T-cell (primary cell): ENCODE measurements around the gene ZBTB33. TPM values are rescaled to one million over a fixed set of nuclear protein-coding genes. Genes with fewer than 3 reads are reported as not detected.

Source experiments
- ATAC-seq, 4 experiments: fragments of 200-7000 bp in 3 of 4; fragments of 150-1000 bp in 1 of 4; cut with Tn5 transposase; replicated peaks in 1 of 4; 1 replicate in 3 of 4; 2 replicates in 1 of 4; pipeline ENCODE4 v1.10.0; 2021; ENCODE audit warnings: moderate library complexity in 3 of 4, mild to moderate bottlenecking in 2 of 4, moderate number of reproducible peaks in 1 of 4
- CTCF ChIA-PET, 2 donors: fragments of 300-600 bp; sonication (Branson Sonifier 250); formaldehyde crosslinking; loops; one replicate each; lab custom pipeline; 2022; ENCODE audit warnings: antibody characterized with exemption in 2 of 2; lab: Charles Lee
- POLR2A ChIA-PET, 2 donors: fragments of 300-600 bp; sonication (Branson Sonifier 250); formaldehyde crosslinking; loops; one replicate each; lab custom pipeline; 2022; ENCODE audit warnings: antibody characterized with exemption in 2 of 2; lab: Charles Lee
- DNase-seq, 35 experiments: peaks; one replicate each; pipeline versions ENCODE4 v3.0.0 to v3.0.0-alpha.2; 2013 to 2023
- H3K27ac ChIP-seq: one replicate; pipeline ENCODE4 v1.5.1; 2013; ENCODE audit warnings: low read length
- H3K27me3 ChIP-seq, 2 experiments: replicated peaks in 1 of 2; 1 replicate in 1 of 2; 2 replicates in 1 of 2; pipeline versions ENCODE4 v1.6.1 to v1.7.0; 2013; ENCODE audit warnings: low read length in 1 of 2, mixed read lengths in 1 of 2; ENCODE audit not compliant: control insufficient read depth in 2 of 2, insufficient read depth in 2 of 2; ENCODE audit errors: extremely low read depth in 1 of 2
- H3K36me3 ChIP-seq, 2 donors: 1 replicate in 1 of 2; 2 replicates in 1 of 2; pipeline versions ENCODE4 v1.6.1 to v1.7.0; 2013; ENCODE audit warnings: low read length in 1 of 2; ENCODE audit not compliant: control insufficient read depth in 2 of 2, insufficient read depth in 1 of 2; ENCODE audit errors: extremely low read depth in 1 of 2
- H3K4me1 ChIP-seq, 2 experiments: 1 replicate in 1 of 2; 2 replicates in 1 of 2; pipeline versions ENCODE4 v1.6.1 to v1.7.0; 2013; ENCODE audit warnings: low read length in 2 of 2, mixed read lengths in 1 of 2; ENCODE audit not compliant: insufficient read depth in 2 of 2, control insufficient read depth in 1 of 2; ENCODE audit errors: extremely low read depth in 1 of 2
- H3K4me3 ChIP-seq, 2 donors: 1 replicate in 1 of 2; 2 replicates in 1 of 2; pipeline versions ENCODE4 v1.5.1 to v1.7.0; 2013; ENCODE audit warnings: mild to moderate bottlenecking in 2 of 2, low read length in 1 of 2, moderate library complexity in 1 of 2; ENCODE audit not compliant: control insufficient read depth in 1 of 2; ENCODE audit errors: extremely low read depth in 1 of 2
- H3K9me3 ChIP-seq: 2 replicates; pipeline ENCODE4 v1.7.0; 2013
- H3K27ac Mint-ChIP-seq, 2 donors: one replicate each; pipeline ENCODE4 v1.8.0; 2020 to 2021; ENCODE audit warnings: mild to moderate bottlenecking in 2 of 2, mixed read lengths in 2 of 2
- H3K27me3 Mint-ChIP-seq, 2 donors: one replicate each; pipeline ENCODE4 v1.8.0; 2021 to 2022; ENCODE audit warnings: mixed read lengths in 2 of 2
- H3K36me3 Mint-ChIP-seq: one replicate; pipeline ENCODE4 v1.8.0; 2021; ENCODE audit warnings: mixed read lengths
- H3K4me1 Mint-ChIP-seq, 3 donors: one replicate each; pipeline ENCODE4 v1.8.0; 2020 to 2022; ENCODE audit warnings: mixed read lengths in 3 of 3, mild to moderate bottlenecking in 1 of 3
- H3K4me3 Mint-ChIP-seq, 3 donors: one replicate each; pipeline ENCODE4 v1.8.0; 2020 to 2022; ENCODE audit warnings: mild to moderate bottlenecking in 3 of 3, mixed read lengths in 3 of 3, moderate library complexity in 3 of 3
- H3K9me3 Mint-ChIP-seq, 3 donors: one replicate each; pipeline ENCODE4 v1.8.0; 2020 to 2022; ENCODE audit warnings: mixed read lengths in 3 of 3
- WGBS: methylation state at CpG from one replicate; pipeline ENCODE4 v1.1.5; 2013; ENCODE audit warnings: missing lambda C conversion rate; ENCODE audit not compliant: insufficient coverage; 5-methylcytosine and 5-hydroxymethylcytosine counted together
- total RNA-seq, 35 experiments: library from RNA in 6 of 35; stranded (reverse) in 6 of 35; fragments of 120-200 nt in 1 of 35; gene quantifications; one replicate each; pipeline versions ENCODE4 v1.2.1 to v1.2.4 and lab custom pipeline; 2013 to 2026

ZBTB33 gene
- total RNA-seq, 5 donors from 2014 or later (not counting 1 experiment from before 2014, with no cell fraction given) = 20.9 to 25.7 (median 22.1) TPM

- ChIA-PET POLR2A (no interaction called here), CTCF (no interaction called here)
- H3K4me1 ChIP-seq = peaks cover 3 to 19% of the 10 kb centered on the region in 2 experiments
- no peak overlapping the region for H3K4me3 Mint-ChIP-seq
- H3K36me3 Mint-ChIP-seq = no peaks in the 10 kb centered on the region
- DNase-seq = no peak
- H3K27me3 Mint-ChIP-seq = peaks cover 0 to 15% of the 10 kb centered on the region in 2 donors
- no peaks in the 10 kb centered on the region for H3K27me3 ChIP-seq
- no peak overlapping the region for H3K27ac Mint-ChIP-seq
- ATAC-seq = no peak
- H3K9me3 ChIP-seq = no peaks in the 10 kb centered on the region
- WGBS = no CpG with 5 or more reads among the region's 2 CpGs
- no peak overlapping the region for H3K4me3 ChIP-seq
- H3K27ac ChIP-seq = peak overlapping the region; percentile 49
- no peaks in the 10 kb centered on the region for H3K36me3 ChIP-seq
- H3K9me3 Mint-ChIP-seq = no peaks in the 10 kb centered on the region
- peaks cover 13 to 17% (median 16%) of the 10 kb centered on the region in 3 donors for H3K4me1 Mint-ChIP-seq
Observed at GRCh38 chrX:120301497-120301896, 50.9 kb downstream of the ZBTB33 start.

- H3K27me3 Mint-ChIP-seq = peaks cover 0 to 20% of the 10 kb centered on the region in 2 donors
- ATAC-seq = no peak
Observed at GRCh38 chrX:120301960-120302359, 51.3 kb downstream of the ZBTB33 start.

GRCh38 chrX:120302434-120302833 is 51.8 kb downstream of the ZBTB33 start:
- ChIA-PET POLR2A (no interaction called here), CTCF (interaction anchor here in 1 of 2 donors (1.5 kb wide), 1 partner anchor 52 kb away, joined by 4 read pairs; the partner anchor contains the start of gene ZBTB33)
- Mint-ChIP-seq H3K4me1 (peaks cover 13 to 24% (median 18%) of the 10 kb centered on the region in 3 donors), H3K4me3 (peak overlapping the region in 2 of 3 donors; percentile 38 to 52), H3K9me3 (no peaks in the 10 kb centered on the region), H3K36me3 (no peaks in the 10 kb centered on the region), H3K27ac (peak overlapping the region; percentile 56 to 70), H3K27me3 (peaks cover 0 to 23% of the 10 kb centered on the region in 2 donors)
- Histone ChIP-seq H3K4me1 (peaks cover 3 to 19% of the 10 kb centered on the region in 2 experiments), H3K27ac (peak overlapping the region; percentile 57), H3K36me3 (no peaks in the 10 kb centered on the region), H3K9me3 (no peaks in the 10 kb centered on the region), H3K27me3 (no peaks in the 10 kb centered on the region), H3K4me3 (no peak overlapping the region)
- 0% methylated on average over 4 of the region's 4 CpGs for WGBS
- DNase-seq (peak in 31 of 35 experiments; percentile 10 to 70 (median 36)), ATAC-seq (peak; percentile 82 to 100 (median 90))

More at GRCh38 chrX:120301960-120302359, 51.3 kb downstream of the ZBTB33 start:
- Histone ChIP-seq H3K27ac (peak overlapping the region; percentile 49), H3K36me3 (no peaks in the 10 kb centered on the region), H3K4me1 (peaks cover 3 to 19% of the 10 kb centered on the region in 2 experiments), H3K4me3 (no peak overlapping the region), H3K9me3 (no peaks in the 10 kb centered on the region), H3K27me3 (no peaks in the 10 kb centered on the region)
- no peak for DNase-seq
- no CpG with 5 or more reads among the region's 4 CpGs for WGBS
- H3K36me3 Mint-ChIP-seq = no peaks in the 10 kb centered on the region
- no peaks in the 10 kb centered on the region for H3K9me3 Mint-ChIP-seq
- POLR2A ChIA-PET = no interaction called here
- peak overlapping the region; percentile 34 to 56 for H3K27ac Mint-ChIP-seq
- peak overlapping the region in 2 of 3 donors; percentile 38 to 52 for H3K4me3 Mint-ChIP-seq
- CTCF ChIA-PET = interaction anchor here in 1 of 2 donors (1.5 kb wide), 1 partner anchor 51 kb away, joined by 4 read pairs; the partner anchor contains the start of gene ZBTB33
- H3K4me1 Mint-ChIP-seq = peaks cover 13 to 21% (median 17%) of the 10 kb centered on the region in 3 donors

GRCh38 chrX:120304256-120304655 is 53.6 kb downstream of the ZBTB33 start:
- CTCF ChIA-PET = no interaction called here
- H3K4me1 Mint-ChIP-seq = peaks cover 15 to 30% (median 22%) of the 10 kb centered on the region in 3 donors

GRCh38 chrX:120305531-120306141 is 55.0 kb downstream of the ZBTB33 start:
- CTCF ChIA-PET = no interaction called here

More at GRCh38 chrX:120304256-120304655, 53.6 kb downstream of the ZBTB33 start:
- DNase-seq (no peak), ATAC-seq (no peak)
- Histone ChIP-seq H3K36me3 (no peaks in the 10 kb centered on the region), H3K4me3 (no peak overlapping the region), H3K4me1 (peaks cover 3 to 31% of the 10 kb centered on the region in 2 experiments), H3K9me3 (no peaks in the 10 kb centered on the region), H3K27me3 (peaks cover 2 to 6% of the 10 kb centered on the region in 2 experiments), H3K27ac (no peak overlapping the region)
- Mint-ChIP-seq H3K4me3 (no peak overlapping the region), H3K27ac (no peak overlapping the region), H3K27me3 (peaks cover 7 to 34% of the 10 kb centered on the region in 2 donors), H3K9me3 (no peaks in the 10 kb centered on the region), H3K36me3 (no peaks in the 10 kb centered on the region)
- no CpG with 5 or more reads among the region's 8 CpGs for WGBS
- POLR2A ChIA-PET = interaction anchor here in 1 of 2 donors (0.7 kb wide), 1 partner anchor 1029 kb away, joined by 5 read pairs; no protein-coding TSS in a partner anchor

GRCh38 chrX:120306630-120307029 is 56.0 kb downstream of the ZBTB33 start:
- ATAC-seq (no peak), DNase-seq (peak in 1 of 35 experiments; percentile 2)
- H3K27me3 Mint-ChIP-seq = peaks cover 20 to 40% of the 10 kb centered on the region in 2 donors
- ChIA-PET POLR2A (no interaction called here), CTCF (no interaction called here)
- Histone ChIP-seq H3K27me3 (peaks cover 2 to 28% of the 10 kb centered on the region in 2 experiments), H3K27ac (no peak overlapping the region), H3K9me3 (no peaks in the 10 kb centered on the region), H3K36me3 (no peaks in the 10 kb centered on the region), H3K4me3 (no peak overlapping the region), H3K4me1 (peaks cover 3 to 49% of the 10 kb centered on the region in 2 experiments)
- no peaks in the 10 kb centered on the region for H3K36me3 Mint-ChIP-seq
- H3K27ac Mint-ChIP-seq = no peak overlapping the region
- H3K4me3 Mint-ChIP-seq = no peak overlapping the region
- peaks cover 23 to 47% (median 36%) of the 10 kb centered on the region in 3 donors for H3K4me1 Mint-ChIP-seq
- no CpG with 5 or more reads among the region's 2 CpGs for WGBS
- no peaks in the 10 kb centered on the region for H3K9me3 Mint-ChIP-seq

More at GRCh38 chrX:120305531-120306141, 55.0 kb downstream of the ZBTB33 start:
- peaks cover 23 to 43% (median 33%) of the 10 kb centered on the region in 3 donors for H3K4me1 Mint-ChIP-seq
- no peaks in the 10 kb centered on the region for H3K9me3 ChIP-seq
- no peaks in the 10 kb centered on the region for H3K36me3 ChIP-seq
- H3K27ac Mint-ChIP-seq = no peak overlapping the region
- WGBS = no CpG with 5 or more reads among the region's 11 CpGs
- peaks cover 3 to 42% of the 10 kb centered on the region in 2 experiments for H3K4me1 ChIP-seq
- H3K9me3 Mint-ChIP-seq = no peaks in the 10 kb centered on the region
- H3K27ac ChIP-seq = no peak overlapping the region
- peaks cover 2 to 18% of the 10 kb centered on the region in 2 experiments for H3K27me3 ChIP-seq
- no peak overlapping the region for H3K4me3 Mint-ChIP-seq
- DNase-seq (no peak), ATAC-seq (no peak)
- POLR2A ChIA-PET = interaction anchor here in 1 of 2 donors (0.6 kb wide), 1 partner anchor 76 kb away, joined by 4 read pairs; no protein-coding TSS in a partner anchor
- no peaks in the 10 kb centered on the region for H3K36me3 Mint-ChIP-seq
- peaks cover 18 to 40% of the 10 kb centered on the region in 2 donors for H3K27me3 Mint-ChIP-seq
- H3K4me3 ChIP-seq = no peak overlapping the region
